Neural cell (in vitro differentiated cells): ENCODE results near the gene PLCL2. TPM values are rescaled to one million over a fixed set of nuclear protein-coding genes. Genes with fewer than 3 reads are reported as not detected.

Experiments used
- H2AFZ ChIP-seq: fragments of 200-600, 300-800 bp; sonication (generic), shearing (Covaris generic); 2 replicates; pipeline ENCODE4 v1.6.0; 2014; ENCODE audit warnings: low read depth, mild to moderate bottlenecking, antibody characterized with exemption, low read length, moderate library complexity
- H3F3A ChIP-seq: fragments of 200-600 bp; shearing (Covaris generic); 2 replicates; pipeline ENCODE4 v1.6.1; 2016; ENCODE audit warnings: mild to moderate bottlenecking, moderate library complexity, mixed read lengths, antibody characterized with exemption, low read length; ENCODE audit not compliant: insufficient read depth, poor library complexity, severe bottlenecking
- H3K27ac ChIP-seq: fragments of 200-600, 300-800 bp; sonication (generic), shearing (Covaris generic); 2 replicates; pipeline ENCODE4 v1.5.1; 2014; ENCODE audit warnings: mild to moderate bottlenecking, low read length, moderate library complexity
- H3K27me3 ChIP-seq: fragments of 300-800, 200-600 bp; sonication (generic), shearing (Covaris generic); 2 replicates; pipeline ENCODE4 v1.6.0; 2014; ENCODE audit warnings: mild to moderate bottlenecking, low read depth, low read length, moderate library complexity; ENCODE audit not compliant: insufficient read depth
- H3K36me3 ChIP-seq: fragments of 300-800, 200-600 bp; sonication (generic), shearing (Covaris generic); 2 replicates; pipeline ENCODE4 v1.5.1; 2014; ENCODE audit warnings: mild to moderate bottlenecking, antibody characterized with exemption, low read length, moderate library complexity; ENCODE audit not compliant: insufficient read depth
- H3K4me2 ChIP-seq: fragments of 300-800, 200-600 bp; sonication (generic), shearing (Covaris generic); 2 replicates; pipeline ENCODE4 v1.6.0; 2014; ENCODE audit warnings: mild to moderate bottlenecking, low read length
- H3K4me3 ChIP-seq: fragments of 300-800, 200-600 bp; sonication (generic), shearing (Covaris generic); 2 replicates; pipeline ENCODE4 v1.5.1; 2014; ENCODE audit warnings: mild to moderate bottlenecking, low read length, moderate library complexity
- H3K79me2 ChIP-seq: fragments of 200-600 bp; shearing (Covaris generic); replicated peaks from 2 replicates; pipeline ENCODE4 v1.6.0; 2014; ENCODE audit warnings: mild to moderate bottlenecking, low read length, moderate library complexity; ENCODE audit not compliant: insufficient read depth
- H3K9ac ChIP-seq: fragments of 300-800, 200-600 bp; sonication (generic), shearing (Covaris generic); 2 replicates; pipeline ENCODE4 v1.6.1; 2016; ENCODE audit warnings: mild to moderate bottlenecking, low read length, mixed read lengths
- H3K9me2 ChIP-seq: fragments of 200-600 bp; shearing (Covaris generic); 2 replicates; pipeline ENCODE4 v1.6.1; 2016; ENCODE audit warnings: mild to moderate bottlenecking, low read length, mixed read lengths; ENCODE audit not compliant: insufficient read depth
- H3K9me3 ChIP-seq: fragments of 200-600, 300-800 bp; sonication (generic), shearing (Covaris generic); 2 replicates; pipeline ENCODE4 v1.6.1; 2016; ENCODE audit warnings: mild to moderate bottlenecking, mixed run types, low read length, moderate library complexity, mixed read lengths
- H4K20me1 ChIP-seq: fragments of 200-600 bp; shearing (Covaris generic); 2 replicates; pipeline ENCODE4 v1.6.1; 2016; ENCODE audit warnings: mild to moderate bottlenecking, mixed run types; ENCODE audit not compliant: insufficient read depth
- EP300 ChIP-seq: fragments of 450-650 bp; conservative IDR thresholded peaks from 2 replicates; pipeline ENCODE4 v1.6.1; 2014; ENCODE audit warnings: antibody characterized with exemption, mild to moderate bottlenecking, moderate library complexity; ENCODE audit not compliant: poor library complexity, severe bottlenecking
- EZH2 ChIP-seq: fragments of 200-600, 300-800 bp; shearing (Covaris generic), sonication (generic); IDR thresholded peaks from 2 replicates; pipeline ENCODE4 v1.6.1; 2014; ENCODE audit warnings: antibody characterized with exemption, low read length, borderline replicate concordance, mild to moderate bottlenecking; ENCODE audit not compliant: insufficient read depth, poor library complexity, severe bottlenecking
- MXI1 ChIP-seq: fragments of 450-650 bp; conservative IDR thresholded peaks from 2 replicates; pipeline ENCODE4 v1.6.1; 2014; ENCODE audit warnings: antibody characterized with exemption, mild to moderate bottlenecking; ENCODE audit not compliant: poor library complexity, severe bottlenecking
- POLR2AphosphoS5 ChIP-seq: IDR thresholded peaks from 2 replicates; pipeline ENCODE4 v1.6.1; 2012
- RAD21 ChIP-seq: fragments of 450-650 bp; conservative IDR thresholded peaks from 2 replicates; pipeline ENCODE4 v1.6.1; 2014; ENCODE audit warnings: antibody characterized with exemption, mild to moderate bottlenecking, moderate library complexity
- SMC3 ChIP-seq: fragments of 450-650 bp; conservative IDR thresholded peaks from 2 replicates; pipeline ENCODE4 v1.6.1; 2014; ENCODE audit warnings: antibody characterized with exemption, mild to moderate bottlenecking, moderate library complexity; ENCODE audit not compliant: poor library complexity
- TAF1 ChIP-seq: IDR thresholded peaks from 2 replicates; pipeline ENCODE4 v1.6.1; 2012; ENCODE audit warnings: low read depth
- polyA plus RNA-seq: library from polyadenylated mRNA; depleted of rRNA; stranded (reverse); fragments of >200 nt; gene quantifications from 2 replicates; pipeline ENCODE4 v1.2.3, GENCODE V29; 2014
- TF ChIP-seq, protein P1 (sequence below): IDR thresholded peaks from 2 replicates; pipeline ENCODE4 v1.6.1; 2012; ENCODE audit warnings: borderline replicate concordance
- TF ChIP-seq, protein P2 (sequence below): fragments of 450-650 bp; IDR thresholded peaks from 2 replicates; pipeline ENCODE4 v1.5.1; 2014; ENCODE audit warnings: antibody characterized with exemption, mild to moderate bottlenecking, moderate library complexity; ENCODE audit not compliant: poor library complexity, severe bottlenecking

PLCL2 gene
- polyA plus RNA-seq, 1 donor from 2014 or later, result 69.8 TPM

DNA sequence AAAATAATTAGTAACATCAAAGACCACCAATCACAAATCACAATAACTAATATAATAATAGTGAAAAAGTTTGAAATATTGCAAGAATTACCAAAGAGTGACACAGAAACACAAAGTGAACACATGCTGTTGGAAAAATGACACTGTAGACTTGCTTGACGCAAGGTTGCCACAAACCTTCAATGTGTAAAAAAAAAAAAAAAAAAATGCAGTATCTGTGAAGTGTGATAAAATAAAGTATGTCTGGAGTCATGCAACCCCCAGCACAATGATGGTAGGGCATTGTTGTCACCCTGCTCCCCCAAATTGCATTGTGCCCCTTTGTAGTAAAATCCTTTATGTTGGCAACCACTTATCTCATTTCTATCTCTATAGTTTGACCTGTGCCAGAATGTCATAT is 190.6 kb downstream of the PLCL2 start:
- Histone ChIP-seq H4K20me1 (no peaks in the 10 kb centered on the region), H3F3A (no peaks in the 10 kb centered on the region), H3K4me3 (no peak overlapping the region), H3K79me2 (no peaks in the 10 kb centered on the region), H2AFZ (no peak overlapping the region), H3K27me3 (no peaks in the 10 kb centered on the region), H3K9ac (no peak overlapping the region), H3K36me3 (peaks cover 9% of the 10 kb centered on the region), H3K27ac (no peak overlapping the region), H3K4me2 (no peak overlapping the region), H3K9me3 (no peaks in the 10 kb centered on the region), H3K9me2 (no peaks in the 10 kb centered on the region)
- TF ChIP-seq SMC3 (no peak), EZH2 (no peak), MXI1 (no peak), EP300 (no peak), RAD21 (no peak), POLR2AphosphoS5 (no peak), TAF1 (no peak)
- TF ChIP-seq, protein P1, sequence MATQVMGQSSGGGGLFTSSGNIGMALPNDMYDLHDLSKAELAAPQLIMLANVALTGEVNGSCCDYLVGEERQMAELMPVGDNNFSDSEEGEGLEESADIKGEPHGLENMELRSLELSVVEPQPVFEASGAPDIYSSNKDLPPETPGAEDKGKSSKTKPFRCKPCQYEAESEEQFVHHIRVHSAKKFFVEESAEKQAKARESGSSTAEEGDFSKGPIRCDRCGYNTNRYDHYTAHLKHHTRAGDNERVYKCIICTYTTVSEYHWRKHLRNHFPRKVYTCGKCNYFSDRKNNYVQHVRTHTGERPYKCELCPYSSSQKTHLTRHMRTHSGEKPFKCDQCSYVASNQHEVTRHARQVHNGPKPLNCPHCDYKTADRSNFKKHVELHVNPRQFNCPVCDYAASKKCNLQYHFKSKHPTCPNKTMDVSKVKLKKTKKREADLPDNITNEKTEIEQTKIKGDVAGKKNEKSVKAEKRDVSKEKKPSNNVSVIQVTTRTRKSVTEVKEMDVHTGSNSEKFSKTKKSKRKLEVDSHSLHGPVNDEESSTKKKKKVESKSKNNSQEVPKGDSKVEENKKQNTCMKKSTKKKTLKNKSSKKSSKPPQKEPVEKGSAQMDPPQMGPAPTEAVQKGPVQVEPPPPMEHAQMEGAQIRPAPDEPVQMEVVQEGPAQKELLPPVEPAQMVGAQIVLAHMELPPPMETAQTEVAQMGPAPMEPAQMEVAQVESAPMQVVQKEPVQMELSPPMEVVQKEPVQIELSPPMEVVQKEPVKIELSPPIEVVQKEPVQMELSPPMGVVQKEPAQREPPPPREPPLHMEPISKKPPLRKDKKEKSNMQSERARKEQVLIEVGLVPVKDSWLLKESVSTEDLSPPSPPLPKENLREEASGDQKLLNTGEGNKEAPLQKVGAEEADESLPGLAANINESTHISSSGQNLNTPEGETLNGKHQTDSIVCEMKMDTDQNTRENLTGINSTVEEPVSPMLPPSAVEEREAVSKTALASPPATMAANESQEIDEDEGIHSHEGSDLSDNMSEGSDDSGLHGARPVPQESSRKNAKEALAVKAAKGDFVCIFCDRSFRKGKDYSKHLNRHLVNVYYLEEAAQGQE, result no peak
- TF ChIP-seq, protein P2, sequence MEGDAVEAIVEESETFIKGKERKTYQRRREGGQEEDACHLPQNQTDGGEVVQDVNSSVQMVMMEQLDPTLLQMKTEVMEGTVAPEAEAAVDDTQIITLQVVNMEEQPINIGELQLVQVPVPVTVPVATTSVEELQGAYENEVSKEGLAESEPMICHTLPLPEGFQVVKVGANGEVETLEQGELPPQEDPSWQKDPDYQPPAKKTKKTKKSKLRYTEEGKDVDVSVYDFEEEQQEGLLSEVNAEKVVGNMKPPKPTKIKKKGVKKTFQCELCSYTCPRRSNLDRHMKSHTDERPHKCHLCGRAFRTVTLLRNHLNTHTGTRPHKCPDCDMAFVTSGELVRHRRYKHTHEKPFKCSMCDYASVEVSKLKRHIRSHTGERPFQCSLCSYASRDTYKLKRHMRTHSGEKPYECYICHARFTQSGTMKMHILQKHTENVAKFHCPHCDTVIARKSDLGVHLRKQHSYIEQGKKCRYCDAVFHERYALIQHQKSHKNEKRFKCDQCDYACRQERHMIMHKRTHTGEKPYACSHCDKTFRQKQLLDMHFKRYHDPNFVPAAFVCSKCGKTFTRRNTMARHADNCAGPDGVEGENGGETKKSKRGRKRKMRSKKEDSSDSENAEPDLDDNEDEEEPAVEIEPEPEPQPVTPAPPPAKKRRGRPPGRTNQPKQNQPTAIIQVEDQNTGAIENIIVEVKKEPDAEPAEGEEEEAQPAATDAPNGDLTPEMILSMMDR, result no peak

DNA sequence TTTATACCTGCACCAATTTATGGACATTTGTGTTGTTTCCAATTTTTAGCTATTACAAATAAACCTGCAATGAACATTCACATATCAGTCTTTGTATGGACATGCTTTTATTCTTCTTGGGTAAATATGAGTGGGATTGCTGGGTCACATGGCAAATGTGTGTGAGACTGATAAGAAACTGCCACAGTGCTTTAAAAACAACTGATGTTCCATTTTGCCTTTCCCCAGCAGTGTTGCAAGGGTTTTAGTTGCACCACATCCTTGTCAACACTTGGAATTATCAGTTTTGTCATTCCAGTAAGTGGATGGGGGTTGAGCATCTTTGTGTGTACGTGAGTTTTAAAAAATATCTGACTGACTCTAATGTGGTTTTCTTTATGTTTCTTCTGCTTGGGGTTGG is 191.2 kb downstream of the PLCL2 start:
- Histone ChIP-seq H3K4me3 (no peak overlapping the region), H4K20me1 (no peaks in the 10 kb centered on the region), H3K4me2 (no peak overlapping the region), H3K9me2 (no peaks in the 10 kb centered on the region), H3K9me3 (no peaks in the 10 kb centered on the region), H3F3A (no peaks in the 10 kb centered on the region), H3K27me3 (no peaks in the 10 kb centered on the region), H3K27ac (no peak overlapping the region), H3K9ac (no peak overlapping the region), H2AFZ (no peak overlapping the region), H3K36me3 (peaks cover 9% of the 10 kb centered on the region), H3K79me2 (no peaks in the 10 kb centered on the region)
- TF ChIP-seq EP300 (no peak), SMC3 (no peak), RAD21 (no peak), EZH2 (no peak), POLR2AphosphoS5 (no peak), MXI1 (no peak)
- TF ChIP-seq, protein P2, result no peak
- TF ChIP-seq, protein P1, result no peak
